ENCODE measurements around the gene RAPGEF3.

Gene RAPGEF3

GRCh38 chr12:47789712-47790489 lies 31.2 kb upstream of the RAPGEF3 start:
- DNase-seq = no peak

- DNase-seq = no peak
These were observed 30.5 kb upstream of the RAPGEF3 start for GRCh38 chr12:47789141-47789540.

DNA sequence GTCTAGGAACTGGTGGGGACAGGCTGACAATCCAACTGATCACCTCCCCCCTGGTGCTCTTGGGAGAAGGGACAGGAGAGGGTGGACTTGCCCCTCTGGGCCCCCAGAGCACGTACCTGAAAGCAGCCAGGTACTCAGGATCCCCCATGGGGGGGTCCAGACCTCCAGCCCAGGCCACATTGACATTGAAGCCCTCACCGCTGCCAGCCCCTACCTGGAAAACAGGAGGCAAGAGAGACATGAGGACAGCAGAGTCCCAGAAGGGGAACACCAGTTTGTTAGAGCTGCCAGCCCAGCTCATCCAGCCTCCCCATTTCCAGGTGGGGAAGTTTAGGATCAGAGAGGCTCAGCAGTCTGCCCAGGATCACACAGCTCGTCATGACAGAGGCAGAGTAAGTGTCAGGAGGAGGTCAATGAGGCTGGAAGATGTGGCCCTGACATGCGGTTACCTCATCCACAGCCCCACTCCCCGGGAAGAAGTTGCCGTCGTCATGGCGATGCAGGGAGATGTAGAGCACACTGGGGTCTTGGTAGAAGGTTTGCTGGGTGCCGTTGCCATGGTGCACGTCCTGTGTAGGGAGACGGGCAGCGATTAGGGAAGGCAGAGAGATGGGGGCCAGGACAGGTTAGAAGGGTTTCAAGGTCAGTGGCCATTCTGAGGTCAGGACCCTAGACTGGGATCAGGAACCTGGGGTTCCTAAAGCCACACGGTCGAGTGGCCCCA lies 29.1 kb upstream of the RAPGEF3 start:
- no peak for DNase-seq

GRCh38 chr12:47786662-47787280 lies 28.1 kb upstream of the RAPGEF3 start:
- DNase-seq = no peak

DNA sequence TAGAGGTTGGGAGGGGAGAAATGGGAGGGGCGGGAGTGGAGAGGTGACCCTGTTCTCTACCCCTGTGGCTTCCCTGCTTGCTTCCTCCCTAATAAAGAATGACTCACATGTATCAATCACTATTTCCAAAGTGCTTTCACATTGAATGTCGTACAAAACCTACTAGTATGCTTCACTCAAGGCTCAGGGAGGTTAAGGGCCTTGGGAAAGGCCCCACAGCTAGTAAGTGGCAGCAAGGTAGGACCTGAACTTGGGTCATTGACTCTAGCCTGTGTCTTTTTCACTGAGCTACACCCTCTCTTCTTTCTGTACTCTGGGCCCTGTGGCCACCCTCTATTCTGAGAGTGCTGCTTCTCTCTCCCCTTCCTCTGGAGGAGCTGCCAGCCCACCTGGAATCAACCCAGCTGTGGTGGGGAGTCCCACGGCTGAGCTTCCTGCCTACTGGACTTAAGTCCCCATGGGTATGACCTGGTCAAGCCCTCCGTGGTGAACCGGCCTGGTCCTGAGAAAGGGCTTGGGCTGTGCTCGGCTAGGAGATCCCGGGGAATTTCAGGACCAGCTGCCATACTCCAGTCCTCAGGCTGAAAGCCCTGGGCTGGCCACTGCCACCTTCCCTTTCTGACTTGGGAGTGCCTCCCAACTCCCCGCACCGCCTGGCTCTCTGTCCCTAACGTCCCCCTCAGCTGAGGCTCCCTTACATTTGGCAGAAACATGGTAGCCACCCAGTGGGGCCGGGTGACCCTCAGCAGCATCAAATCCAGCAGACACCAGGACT lies 27.4 kb upstream of the RAPGEF3 start:
- DNase-seq = no peak

GRCh38 chr12:47785036-47785886 lies 26.6 kb upstream of the RAPGEF3 start:
- no peak for DNase-seq

GRCh38 chr12:47783821-47784819 lies 25.4 kb upstream of the RAPGEF3 start:
- DNase-seq = no peak

DNA sequence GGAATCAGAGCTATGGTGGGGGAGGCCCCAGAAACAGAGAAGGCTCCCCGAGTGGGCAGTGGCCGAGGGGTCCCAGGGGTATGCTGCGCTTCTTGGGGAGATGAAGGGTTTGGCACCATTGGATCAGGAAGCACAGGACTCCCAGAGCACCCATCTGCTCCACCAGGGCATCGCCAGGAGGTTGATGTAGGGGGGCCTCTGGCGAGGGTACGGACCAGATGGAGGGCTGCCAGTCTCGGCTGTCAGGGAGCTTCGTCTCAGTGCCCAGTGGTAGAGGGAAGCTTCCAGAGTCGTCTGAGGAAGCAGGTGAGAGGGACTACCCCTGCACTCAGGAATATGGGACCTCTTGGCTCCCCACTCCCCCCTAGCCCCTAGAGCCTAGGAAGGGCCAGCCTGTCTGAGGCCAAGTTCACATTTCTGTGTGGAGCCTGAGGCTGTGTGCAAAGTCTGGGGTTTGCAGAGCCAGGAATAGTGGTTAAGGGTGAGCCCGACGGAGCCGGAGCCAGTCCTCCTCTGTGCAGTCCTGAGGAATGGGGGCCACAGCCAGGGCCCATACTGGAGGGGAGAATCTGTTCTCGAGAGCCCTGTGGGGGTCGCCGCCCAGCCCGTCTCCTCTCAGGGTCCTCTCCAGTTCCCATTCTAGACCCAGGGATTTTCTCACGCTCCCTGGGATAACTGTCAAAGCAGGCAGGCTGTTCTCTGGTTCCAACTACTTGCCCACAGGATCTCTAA lies 24.5 kb upstream of the RAPGEF3 start:
- DNase-seq = no peak

DNA sequence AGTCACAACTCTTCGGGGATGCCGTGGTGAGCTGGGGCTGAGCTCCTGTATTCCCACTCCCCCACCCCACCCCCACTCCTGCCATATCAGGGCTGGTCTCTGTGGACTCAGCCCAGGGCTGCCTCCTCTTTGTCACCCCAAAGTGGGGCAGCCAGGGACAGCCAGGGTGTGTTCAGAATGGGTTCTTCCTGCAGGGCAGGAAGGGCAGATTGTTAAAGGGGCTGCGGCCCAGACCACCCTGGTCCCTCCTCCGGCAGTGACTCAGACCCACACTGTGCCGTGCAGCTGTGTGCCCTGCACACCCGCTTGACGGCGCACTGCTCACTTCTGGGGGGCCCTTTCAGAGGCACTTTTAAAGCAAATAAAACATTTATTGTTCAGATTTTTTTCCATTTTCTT lies 23.7 kb upstream of the RAPGEF3 start:
- no peak for DNase-seq

GRCh38 chr12:47781479-47782371 lies 23.0 kb upstream of the RAPGEF3 start:
- DNase-seq = no peak

DNA sequence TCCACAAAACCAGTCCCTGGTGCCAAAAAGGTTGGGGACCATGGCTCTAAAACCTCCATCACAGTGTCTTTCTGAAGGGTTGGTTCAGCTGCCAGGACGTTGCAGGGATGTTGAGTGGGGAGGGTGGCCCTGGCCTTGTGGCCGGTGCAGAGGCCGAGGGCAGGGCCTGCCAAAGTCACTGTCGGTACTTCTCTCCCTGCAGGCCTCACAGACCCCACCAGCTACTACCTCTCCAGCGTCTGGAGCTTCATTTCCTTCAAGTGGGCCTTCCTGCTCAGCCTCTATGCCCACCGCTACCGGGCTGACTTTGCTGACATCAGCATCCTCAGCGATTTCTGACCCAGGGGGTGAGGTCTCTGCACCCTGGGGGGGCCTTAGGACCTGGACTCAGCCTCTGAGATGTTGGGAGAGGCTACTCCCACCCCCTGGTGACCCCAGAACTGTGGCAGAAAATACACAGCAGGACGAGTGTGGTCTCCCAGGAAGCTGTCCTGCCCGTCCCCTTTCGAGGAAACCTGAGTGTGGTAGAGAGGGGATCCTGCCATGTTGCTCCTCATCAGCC lies 21.3 kb upstream of the RAPGEF3 start:
- DNase-seq = no peak

GRCh38 chr12:47779301-47779942 lies 20.7 kb upstream of the RAPGEF3 start:
- peak; percentile 65 for DNase-seq

DNA sequence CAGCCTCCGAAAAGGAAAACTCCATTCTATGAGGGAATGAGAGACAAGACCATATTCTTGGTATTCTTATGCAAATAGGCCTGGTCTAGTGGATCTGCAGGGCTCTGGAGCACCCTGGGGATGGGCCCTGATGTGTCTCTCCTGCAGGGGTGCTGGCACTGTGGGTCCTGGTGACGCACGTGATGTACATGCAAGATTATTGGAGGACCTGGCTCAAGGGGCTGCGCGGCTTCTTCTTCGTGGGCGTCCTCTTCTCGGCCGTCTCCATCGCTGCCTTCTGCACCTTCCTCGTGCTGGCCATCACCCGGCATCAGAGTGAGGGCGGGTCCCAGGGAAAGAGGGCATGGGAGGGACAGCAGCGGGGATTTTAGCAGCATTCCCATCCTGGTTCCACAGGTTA lies 20.2 kb upstream of the RAPGEF3 start:
- DNase-seq = no peak

DNA sequence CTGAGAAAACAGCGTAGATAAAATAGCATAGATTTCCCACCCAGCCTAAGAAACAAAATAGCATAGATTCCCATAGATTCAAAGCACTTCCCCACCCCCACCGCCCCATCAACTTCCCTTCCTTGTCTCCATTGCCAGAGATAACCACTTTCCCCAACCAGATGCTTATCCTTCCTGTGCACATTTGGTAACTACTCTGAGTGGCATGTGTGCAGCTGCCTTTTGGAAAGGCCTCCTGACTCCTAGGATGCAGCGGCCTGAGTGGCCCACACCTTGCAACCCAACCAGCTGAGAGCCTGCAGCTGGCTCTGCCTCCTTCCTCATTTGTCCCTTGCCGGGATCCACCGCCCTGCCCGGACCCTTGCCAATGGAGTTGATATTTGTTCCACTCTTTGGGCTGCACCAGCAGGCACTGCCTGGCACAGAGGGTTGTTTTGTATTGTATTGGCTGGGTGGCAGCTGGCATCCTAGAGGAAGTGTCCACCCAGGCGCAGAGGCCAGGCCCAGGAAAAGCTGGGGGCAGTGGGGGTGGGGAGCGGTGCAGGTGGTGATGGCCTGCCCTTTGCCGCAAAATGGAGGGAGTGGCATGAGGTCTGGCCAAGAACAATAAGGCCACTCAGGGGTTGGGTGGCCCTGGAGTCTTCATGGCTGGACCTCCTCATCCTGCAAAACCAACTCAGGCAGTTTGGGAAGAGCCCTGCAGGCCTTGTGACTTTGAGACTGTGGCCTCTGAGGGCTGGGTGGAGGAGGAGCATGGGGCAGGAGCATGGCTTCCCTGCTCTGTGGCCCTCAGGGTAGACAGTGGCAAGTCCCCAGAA lies 19.3 kb upstream of the RAPGEF3 start:
- no peak for DNase-seq

- DNase-seq = no peak
These were observed 18.5 kb upstream of the RAPGEF3 start for GRCh38 chr12:47777151-47777550.

- DNase-seq = peak; percentile 29
These were observed 17.9 kb upstream of the RAPGEF3 start for GRCh38 chr12:47776471-47777143.

All from HCEC 1CT (cell line).